GM18511 (cell line): ENCODE data around the gene UTP4.
"Not testable (repeated sequence)": the region's sequence is repeated elsewhere in the genome, so short reads cannot be mapped to it uniquely, and the experiment has no call there.

Source experiments
- ATAC-seq: cut with Tn5 transposase; IDR thresholded peaks from one replicate; pipeline ENCODE4 v1.9.1; 2021; ENCODE audit warnings: mild to moderate bottlenecking, moderate library complexity; ENCODE audit not compliant: unreplicated experiment

Gene UTP4

GRCh38 chr16:69127966-69128510, 4.4 kb upstream of the UTP4 start:
- no peak for ATAC-seq

DNA sequence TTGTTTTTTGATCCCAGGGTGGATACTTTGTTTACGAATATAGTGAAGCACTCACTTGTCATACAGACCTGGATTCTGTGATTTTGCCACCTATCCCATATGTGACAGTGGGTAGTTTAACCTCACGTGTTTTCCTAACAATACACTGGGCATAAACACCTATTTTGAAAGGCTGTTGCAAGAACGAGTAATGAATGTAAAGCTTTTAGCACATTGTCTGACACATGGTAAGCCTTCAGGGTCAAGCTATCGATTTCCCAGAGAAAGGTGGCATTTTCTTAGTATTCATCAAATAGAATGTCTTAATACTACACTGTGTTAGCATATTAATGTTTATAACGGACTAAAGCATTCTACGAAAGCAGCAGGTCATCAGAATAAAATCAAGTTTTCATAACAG, 2.0 kb upstream of the UTP4 start:
- no peak for ATAC-seq

GRCh38 chr16:69131167-69131838, 1.1 kb upstream of the UTP4 start:
- ATAC-seq, result no peak

- ATAC-seq, result peak; percentile 48
Observed at GRCh38 chr16:69131839-69132423, 518 bp upstream of the UTP4 start.

GRCh38 chr16:69133373-69133954, 1.0 kb downstream of the UTP4 start:
- ATAC-seq, result no peak

DNA sequence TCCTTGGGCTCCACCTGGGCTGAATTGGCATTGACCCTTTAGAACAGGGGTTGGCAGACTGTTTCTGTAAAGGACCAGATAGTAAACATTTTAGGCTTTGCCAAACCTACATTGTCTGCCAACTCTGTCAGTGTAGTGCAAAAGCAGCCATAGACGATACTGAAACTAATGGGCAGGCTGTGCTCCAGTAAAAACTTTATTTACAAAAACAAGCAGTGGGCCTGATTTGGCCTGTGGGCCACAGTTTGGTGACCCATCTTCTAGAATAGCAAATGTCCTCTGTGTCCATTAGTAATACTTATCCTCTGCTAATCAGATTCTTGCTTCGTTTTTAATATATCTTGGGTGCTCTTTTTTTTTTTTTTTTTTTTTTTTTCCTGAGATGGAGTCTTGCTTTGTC, 6.2 kb downstream of the UTP4 start:
- no peak for ATAC-seq

GRCh38 chr16:69139464-69139863, 7.0 kb downstream of the UTP4 start:
- not testable (repeated sequence) for ATAC-seq

GRCh38 chr16:69141014-69141413, 8.6 kb downstream of the UTP4 start:
- no peak for ATAC-seq

GRCh38 chr16:69141936-69142335, 9.5 kb downstream of the UTP4 start:
- no peak for ATAC-seq

- ATAC-seq, result no peak
Observed at GRCh38 chr16:69143116-69143515, 10.7 kb downstream of the UTP4 start.

DNA sequence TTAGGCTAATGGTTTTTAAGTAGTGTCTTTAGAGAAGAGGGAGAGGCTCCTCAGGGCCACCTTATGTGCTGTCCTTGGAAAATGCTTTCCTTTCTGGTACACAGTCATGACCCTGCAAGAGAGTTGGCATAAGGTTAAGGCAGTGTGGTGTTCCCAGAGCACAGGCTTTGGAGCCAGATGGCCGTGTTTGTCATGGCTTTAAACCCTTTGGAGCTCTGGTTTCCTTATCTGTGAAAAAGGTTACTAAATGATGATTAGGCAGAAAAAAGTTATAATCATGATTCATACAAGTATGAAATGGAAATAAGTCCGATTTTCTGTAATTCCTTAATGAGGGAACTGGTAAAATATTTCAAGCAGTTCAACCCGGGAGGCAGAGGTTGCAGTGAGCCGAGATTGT, 13.2 kb downstream of the UTP4 start:
- ATAC-seq, result no peak

DNA sequence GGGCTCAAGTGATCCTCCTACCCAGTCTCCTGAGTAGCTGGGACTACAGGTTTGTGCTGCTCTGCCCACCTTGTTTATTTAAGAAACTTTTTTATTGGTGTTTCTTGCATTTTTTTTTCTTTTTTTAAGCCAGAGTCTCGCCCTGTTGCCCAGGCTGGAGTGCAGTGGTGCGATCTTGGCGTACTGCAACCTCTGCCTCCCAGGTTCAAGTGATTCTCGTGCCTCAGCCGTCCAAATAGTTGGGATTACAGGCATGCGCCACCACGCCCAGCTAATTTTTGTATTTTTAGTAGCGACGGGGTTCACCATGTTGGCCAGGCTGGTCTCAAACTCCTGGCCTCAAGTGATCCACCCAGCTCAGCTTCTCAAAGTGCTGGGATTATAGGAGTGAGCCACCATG, 17.2 kb downstream of the UTP4 start:
- not testable (repeated sequence) for ATAC-seq

DNA sequence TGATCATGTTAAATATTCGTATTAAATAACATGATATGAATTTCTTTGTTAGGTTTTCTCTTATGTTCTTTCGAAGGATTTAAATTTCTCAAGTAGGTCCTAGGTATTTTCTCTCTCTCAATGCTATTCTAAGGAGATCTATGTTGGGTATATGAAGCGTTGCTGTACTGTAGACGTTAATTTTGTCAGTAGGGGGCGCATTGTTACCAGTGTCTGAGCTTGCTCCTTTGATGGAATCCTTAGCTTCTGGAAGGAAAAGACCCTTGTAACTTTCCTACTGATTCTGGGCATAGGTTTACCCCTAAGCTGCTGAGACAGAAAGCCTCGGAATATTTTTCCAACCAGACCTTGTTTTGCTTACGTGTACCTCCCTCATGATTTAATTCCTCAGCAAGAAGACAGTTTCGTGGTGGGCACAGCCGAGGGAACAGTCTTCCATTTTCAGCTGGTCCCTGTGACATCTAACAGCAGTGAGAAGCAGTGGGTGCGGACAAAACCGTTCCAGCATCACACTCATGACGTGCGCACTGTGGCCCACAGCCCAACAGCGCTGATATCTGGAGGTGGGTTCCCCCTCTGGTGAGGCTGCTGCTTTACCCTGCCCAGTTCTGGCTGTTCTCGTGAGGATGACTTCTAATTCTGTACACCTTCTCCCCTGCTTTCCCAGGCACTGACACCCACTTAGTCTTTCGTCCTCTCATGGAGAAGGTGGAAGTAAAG, 17.9 kb downstream of the UTP4 start:
- no peak for ATAC-seq

DNA sequence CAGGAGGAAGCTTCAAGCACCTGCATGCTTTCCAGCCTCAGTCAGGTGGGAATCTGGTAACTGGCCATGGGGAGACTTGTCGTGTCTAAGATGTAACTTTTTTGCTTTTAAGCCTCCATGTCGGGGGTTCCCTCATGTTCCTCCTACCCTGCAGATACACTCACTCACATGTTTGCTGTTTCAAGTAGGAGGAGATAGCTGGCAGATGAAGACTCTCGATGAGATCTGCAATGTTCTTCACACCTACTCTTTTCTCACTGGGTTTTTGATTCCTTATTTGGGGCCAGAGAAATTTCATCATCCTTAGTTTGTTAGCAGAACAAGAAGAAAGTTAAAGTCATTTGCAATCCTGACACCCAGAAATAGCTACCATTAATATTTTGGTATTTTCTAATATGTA, 24.7 kb downstream of the UTP4 start:
- ATAC-seq, result no peak

DNA sequence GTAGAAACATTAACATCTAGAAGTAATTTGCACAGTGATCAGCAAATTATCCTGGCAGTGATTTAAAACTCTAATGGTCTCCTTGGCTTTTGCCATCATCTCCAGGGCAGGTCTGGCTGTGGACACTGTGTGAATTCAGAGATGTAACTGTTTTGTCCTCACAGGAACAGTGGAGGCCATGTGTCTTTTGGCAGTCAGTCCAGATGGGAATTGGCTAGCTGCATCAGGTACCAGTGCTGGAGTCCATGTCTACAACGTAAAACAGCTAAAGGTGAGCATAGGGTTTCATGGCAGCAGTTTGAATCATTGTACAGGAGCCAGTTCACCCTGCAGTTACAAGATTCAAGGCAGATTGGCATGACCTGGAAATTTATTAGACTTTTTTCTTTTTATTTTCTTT, 27.7 kb downstream of the UTP4 start:
- ATAC-seq, result no peak

DNA sequence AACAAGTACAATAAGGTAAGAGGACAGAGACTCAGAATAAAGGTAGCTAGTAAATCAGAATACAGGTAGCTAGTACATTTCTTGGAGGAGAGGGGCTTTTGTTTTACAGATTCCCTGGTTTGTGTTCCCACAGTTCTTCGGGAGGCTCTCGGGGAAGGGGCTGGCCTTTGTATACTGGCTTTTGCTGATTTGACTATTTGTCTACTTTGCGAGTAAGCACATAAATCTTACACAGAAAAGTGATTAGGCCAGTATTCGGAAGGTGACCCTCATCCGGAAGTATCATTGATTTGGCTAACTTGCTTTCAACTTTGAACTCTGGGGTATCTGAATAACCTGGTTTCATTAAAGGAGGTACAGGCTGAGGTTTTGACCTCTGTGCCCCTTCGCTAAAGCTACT, 33.1 kb downstream of the UTP4 start:
- no peak for ATAC-seq

DNA sequence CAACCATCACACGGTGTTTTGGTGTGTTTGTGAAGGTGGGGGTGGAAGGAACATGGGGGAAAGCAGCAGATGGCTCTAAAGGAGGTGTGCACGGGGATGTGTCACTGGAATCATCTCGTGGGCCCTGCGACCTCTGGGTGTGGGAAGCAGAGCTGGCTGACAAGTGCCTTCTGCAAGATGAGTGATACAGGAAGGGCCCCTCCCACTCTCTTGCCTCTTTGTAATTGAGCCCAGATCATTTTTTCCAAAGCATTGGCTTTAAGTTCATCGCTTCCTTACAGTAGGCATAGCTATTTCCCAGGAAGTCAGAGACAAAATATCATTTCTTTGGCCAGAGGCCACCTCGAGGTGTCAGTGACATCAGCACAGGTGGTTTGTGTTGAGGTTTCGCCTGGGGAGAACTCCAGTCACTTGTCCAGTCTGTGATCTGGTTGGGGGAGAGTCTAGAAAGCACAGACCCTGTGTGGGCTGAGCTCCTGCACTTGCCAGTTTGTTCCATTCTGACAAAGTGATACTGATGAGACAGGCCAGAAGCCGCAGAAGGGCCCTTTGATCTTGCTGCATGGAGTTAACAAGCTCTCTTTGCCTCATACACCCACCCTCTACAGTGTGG, 33.9 kb downstream of the UTP4 start:
- ATAC-seq, result no peak

DNA sequence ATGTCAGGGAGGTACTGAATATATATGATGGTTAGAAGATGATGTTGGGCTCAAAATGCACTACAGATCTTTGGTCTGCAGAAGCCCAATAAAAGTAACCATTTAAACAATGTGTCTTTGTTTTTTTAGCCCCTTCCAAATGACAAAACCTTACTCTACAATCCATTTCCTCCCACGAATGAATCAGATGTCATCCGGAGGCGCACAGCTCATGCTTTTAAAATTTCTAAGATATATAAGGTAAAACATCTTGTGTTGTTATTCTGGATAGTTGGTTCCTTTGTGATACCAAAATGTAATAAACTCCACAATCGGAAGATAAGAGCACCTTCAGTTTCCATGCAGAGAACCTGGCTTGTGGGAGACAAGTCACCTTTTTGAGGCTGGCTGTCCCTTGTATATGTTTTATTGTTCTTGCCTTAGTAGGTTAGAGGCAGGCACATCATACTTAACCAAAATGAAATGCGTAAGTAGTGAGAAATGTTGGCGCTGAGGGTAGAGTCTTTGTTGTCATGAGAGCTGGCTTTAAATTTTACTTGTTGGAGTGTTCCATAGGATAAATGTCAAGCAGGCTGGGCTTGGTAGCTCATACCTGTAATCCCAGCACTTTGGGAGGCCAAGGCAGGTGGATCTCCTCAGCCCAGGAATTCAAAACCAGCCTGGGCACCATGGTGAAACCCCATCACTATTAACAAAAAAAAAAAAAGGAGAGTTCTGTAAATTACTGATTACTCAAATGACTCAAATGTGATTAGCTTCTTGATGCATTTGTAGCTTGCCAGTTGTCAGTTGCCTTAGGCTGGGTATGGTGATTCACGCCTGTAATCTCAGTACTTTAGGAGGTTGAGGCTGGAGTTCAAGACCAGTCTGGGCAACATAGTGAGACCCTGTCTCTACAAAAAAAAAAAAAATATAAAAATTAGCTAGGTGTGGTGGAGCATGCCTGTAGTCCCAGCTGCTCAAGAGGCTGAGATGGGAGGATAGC, 34.8 kb downstream of the UTP4 start:
- no peak for ATAC-seq

- no peak for ATAC-seq
Observed at GRCh38 chr16:69169051-69169450, 36.6 kb downstream of the UTP4 start.
